HCT116 (cell line): ENCODE measurements around the gene UBE2H.

Source experiments
- ATF3 ChIP-seq: IDR thresholded peaks from 2 replicates; pipeline ENCODE4 v1.6.1; 2012
- CTCF ChIP-seq, 3 experiments: fragments of 200-600 bp in 1 of 3; sonication (generic) in 1 of 3; IDR thresholded peaks in 2 of 3; conservative IDR thresholded peaks in 1 of 3; 2 replicates each; pipeline ENCODE4 v1.5.1; 2012 to 2017; ENCODE audit warnings: low read depth in 2 of 3, low read length in 2 of 3, antibody characterized with exemption in 1 of 3, borderline replicate concordance in 1 of 3, control low read depth in 1 of 3, mild to moderate bottlenecking in 1 of 3, mixed read lengths in 1 of 3, mixed run types in 1 of 3, moderate library complexity in 1 of 3; ENCODE audit not compliant: insufficient read depth in 1 of 3
- JUND ChIP-seq: IDR thresholded peaks from 2 replicates; pipeline ENCODE4 v1.6.1; 2012
- POLR2AphosphoS5 ChIP-seq: IDR thresholded peaks from 2 replicates; pipeline ENCODE4 v1.6.1; 2011; ENCODE audit warnings: mild to moderate bottlenecking, low read depth, low read length, moderate library complexity
- REST ChIP-seq: IDR thresholded peaks from 2 replicates; pipeline ENCODE4 v1.6.1; 2012; ENCODE audit warnings: low read depth
- SP1 ChIP-seq: IDR thresholded peaks from 2 replicates; pipeline ENCODE4 v1.6.1; 2012; ENCODE audit warnings: low read depth
- ZNF274 ChIP-seq: fragments of 200-500 bp; sonication (Bioruptor generic); IDR thresholded peaks from 2 replicates; pipeline ENCODE4 v1.6.1; 2014; ENCODE audit warnings: mild to moderate bottlenecking, low read depth, low read length, inconsistent platforms

- TF ChIP-seq ZNF274 (no peak), POLR2AphosphoS5 (no peak), JUND (no peak), REST (no peak), SP1 (no peak), CTCF (IDR thresholded peaks at IDR 0.05 in 2 of 3, conservative IDR thresholded peaks at IDR 0.05 in 1 of 3; ENCODE audit: borderline replicate concordance in 1 of 3, insufficient read depth in 1 of 3, low read depth in 2 of 3, low read length in 2 of 3) (no peak), ATF3 (no peak)
These were observed 162.6 kb downstream of the UBE2H start for GRCh38 chr7:129790136-129790535.
